Calu3 (cell line): ENCODE measurements around the gene C12orf75. TPM values are rescaled to one million over a fixed set of nuclear protein-coding genes. Genes with fewer than 3 reads are reported as not detected.
"Not testable (repeated sequence)": the region's sequence is repeated elsewhere in the genome, so short reads cannot be mapped to it uniquely, and the experiment has no call there.

Experiments
- BruUV-seq: library from RNA; stranded (reverse); fragments of 400-500 nt; replicated peaks from 2 replicates; lab custom pipeline; 2021; lab: Mats Ljungman, UMichigan
- CTCF ChIA-PET: fragments of 300-600 bp; sonication (Branson Sonifier 250); formaldehyde crosslinking; loops from one replicate; lab custom pipeline; 2022; ENCODE audit warnings: antibody characterized with exemption; lab: Charles Lee
- DNase-seq: peaks from one replicate; pipeline ENCODE4 v3.0.0; 2022
- H3K27ac Mint-ChIP-seq: one replicate; pipeline ENCODE4 v1.8.0; 2022; ENCODE audit warnings: mixed read lengths; ENCODE audit not compliant: unreplicated experiment
- H3K27me3 Mint-ChIP-seq: one replicate; pipeline ENCODE4 v1.8.0; 2022; ENCODE audit warnings: mixed read lengths; ENCODE audit not compliant: unreplicated experiment
- H3K36me3 Mint-ChIP-seq: one replicate; pipeline ENCODE4 v1.8.0; 2022; ENCODE audit warnings: mild to moderate bottlenecking, moderate library complexity, mixed read lengths; ENCODE audit not compliant: insufficient read depth, unreplicated experiment
- H3K4me1 Mint-ChIP-seq: one replicate; pipeline ENCODE4 v1.8.0; 2022; ENCODE audit warnings: mild to moderate bottlenecking, low read depth, mixed read lengths; ENCODE audit not compliant: unreplicated experiment
- H3K4me3 Mint-ChIP-seq: one replicate; pipeline ENCODE4 v1.8.0; 2022; ENCODE audit warnings: mild to moderate bottlenecking, low read depth, moderate library complexity, mixed read lengths; ENCODE audit not compliant: unreplicated experiment
- H3K9me3 Mint-ChIP-seq: one replicate; pipeline ENCODE4 v1.8.0; 2022; ENCODE audit warnings: low read depth, mixed read lengths; ENCODE audit not compliant: unreplicated experiment
- CTCF ChIP-seq: fragments of 200-600 bp; IDR thresholded peaks from one replicate; pipeline ENCODE4 v1.8.0; 2022; ENCODE audit warnings: antibody characterized with exemption; ENCODE audit not compliant: unreplicated experiment
- intact Hi-C: fragments of 100-400 bp; cut with micrococcal nuclease; formaldehyde crosslinking; loops from one replicate; pipeline ENCODE4 v1.10.0; 2022; ENCODE audit not compliant: unreplicated experiment
- total RNA-seq: library from RNA; stranded (reverse); gene quantifications from 2 replicates; pipeline ENCODE4 v1.2.3, GENCODE V29; 2022

C12orf75 gene
- total RNA-seq, 1 experiment from 2014 or later, result 363 TPM

- Mint-ChIP-seq H3K4me1 (peaks cover 54% of the 10 kb centered on the region), H3K4me3 (no peak overlapping the region), H3K27me3 (no peaks in the 10 kb centered on the region), H3K36me3 (peaks cover 30% of the 10 kb centered on the region), H3K9me3 (peaks cover 9% of the 10 kb centered on the region), H3K27ac (peak overlapping the region; percentile 25)
- no peak for TF ChIP-seq CTCF
- no TSS peak for BruUV-seq
- intact Hi-C loops, result no loop called here
- no peak for DNase-seq
- CTCF ChIA-PET, result interaction anchor here (0.6 kb wide), 1 partner anchor 28 kb away, joined by 3 read pairs; no protein-coding TSS in a partner anchor
Measured at GRCh38 chr12:105336411-105336810, 5.9 kb downstream of the C12orf75 start.

- H3K27me3 Mint-ChIP-seq, result no peaks in the 10 kb centered on the region
- H3K36me3 Mint-ChIP-seq, result peaks cover 20% of the 10 kb centered on the region
- peaks cover 54% of the 10 kb centered on the region for H3K4me1 Mint-ChIP-seq
- CTCF ChIA-PET, result interaction anchor here (0.6 to 0.8 kb wide), 2 partner anchors 21 to 1051 kb away, joined by 3 to 4 read pairs; no protein-coding TSS in a partner anchor
- DNase-seq, result no peak
- peaks cover 9% of the 10 kb centered on the region for H3K9me3 Mint-ChIP-seq
- TF ChIP-seq CTCF, result no peak
- intact Hi-C loops, result no loop called here
- H3K27ac Mint-ChIP-seq, result no peak overlapping the region
- no TSS peak for BruUV-seq
- no peak overlapping the region for H3K4me3 Mint-ChIP-seq
Measured at GRCh38 chr12:105337391-105337790, 6.9 kb downstream of the C12orf75 start.

- CTCF ChIA-PET, result no interaction called here
- H3K27ac Mint-ChIP-seq, result no peak overlapping the region
- intact Hi-C loops, result no loop called here
- H3K36me3 Mint-ChIP-seq, result peaks cover 8% of the 10 kb centered on the region
- BruUV-seq, result no TSS peak
- peaks cover 9% of the 10 kb centered on the region for H3K9me3 Mint-ChIP-seq
- TF ChIP-seq CTCF, result no peak
- no peaks in the 10 kb centered on the region for H3K27me3 Mint-ChIP-seq
- no peak overlapping the region for H3K4me3 Mint-ChIP-seq
- DNase-seq, result no peak
- peaks cover 44% of the 10 kb centered on the region for H3K4me1 Mint-ChIP-seq
Measured at GRCh38 chr12:105338966-105339365, 8.5 kb downstream of the C12orf75 start.

GRCh38 chr12:105341010-105341409 is 10.5 kb downstream of the C12orf75 start:
- peaks cover 30% of the 10 kb centered on the region for H3K4me1 Mint-ChIP-seq

DNA sequence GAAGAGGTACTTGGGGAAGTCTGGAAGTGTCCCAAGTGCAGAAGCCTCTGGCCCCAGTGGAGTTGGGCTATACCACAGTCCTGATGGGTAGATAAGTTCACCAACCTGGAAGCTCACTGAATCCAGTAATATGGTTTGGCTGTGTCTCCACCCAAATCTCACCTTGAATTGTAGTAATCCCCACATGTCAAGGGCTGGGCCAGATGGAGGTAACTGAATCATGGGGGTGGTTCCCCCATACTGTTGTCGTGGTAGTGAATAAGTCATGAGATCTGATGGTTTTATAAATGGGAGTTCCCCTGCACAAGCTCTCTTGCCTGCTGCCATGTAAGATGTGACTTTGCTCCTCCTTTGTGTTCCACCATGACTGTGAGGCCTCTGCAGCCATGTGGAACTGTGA is 11.1 kb downstream of the C12orf75 start:
- DNase-seq, BruUV-seq, H3K36me3 Mint-ChIP-seq, H3K9me3 Mint-ChIP-seq, H3K4me3 Mint-ChIP-seq, H3K27me3 Mint-ChIP-seq, intact Hi-C loops, H3K27ac Mint-ChIP-seq: not testable (repeated sequence)
- CTCF ChIA-PET, result interaction anchor here (0.6 kb wide), 1 partner anchor 1561 kb away, joined by 3 read pairs; no protein-coding TSS in a partner anchor
- peaks cover 24% of the 10 kb centered on the region for H3K4me1 Mint-ChIP-seq

More at GRCh38 chr12:105341010-105341409, 10.5 kb downstream of the C12orf75 start:
- CTCF ChIA-PET, result interaction anchor here (0.6 kb wide), 1 partner anchor 1562 kb away, joined by 3 read pairs; no protein-coding TSS in a partner anchor
- DNase-seq, result no peak
- H3K36me3 Mint-ChIP-seq, result peaks cover 6% of the 10 kb centered on the region
- no peaks in the 10 kb centered on the region for H3K27me3 Mint-ChIP-seq
- peaks cover 9% of the 10 kb centered on the region for H3K9me3 Mint-ChIP-seq
- no peak overlapping the region for H3K4me3 Mint-ChIP-seq
- H3K27ac Mint-ChIP-seq, result peak overlapping the region; percentile 3
- intact Hi-C loops, result no loop called here
- no TSS peak for BruUV-seq
- TF ChIP-seq CTCF, result no peak
